ENCODE measurements around the gene TSEN54. TPM values are rescaled to one million over a fixed set of nuclear protein-coding genes. Genes with fewer than 3 reads are reported as not detected.

TSEN54 gene
- total RNA-seq, 2 donors from 2014 or later, result 29.7 to 50.7 TPM

DNA sequence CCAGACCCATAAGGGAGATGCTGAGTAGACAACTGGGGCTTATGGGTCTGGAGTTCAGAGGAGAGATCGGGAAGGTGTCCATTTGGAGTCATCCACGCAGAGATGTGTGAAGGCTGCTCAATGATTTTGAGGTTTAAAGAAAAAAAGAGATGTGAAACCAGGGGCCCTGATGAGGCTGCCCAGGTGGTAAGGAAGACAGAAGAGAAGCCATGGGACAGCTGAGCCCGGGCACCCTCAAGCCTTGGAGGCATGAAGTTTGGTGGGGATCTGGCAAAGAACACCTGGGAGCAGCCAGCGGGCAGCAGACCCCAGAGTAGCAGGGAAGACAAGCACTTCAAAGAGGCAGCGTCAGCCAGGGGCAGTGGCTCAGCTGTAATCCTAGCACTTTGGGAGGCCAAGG, 50.5 kb downstream of the TSEN54 start:
- intact Hi-C loops (cut with DNase I), result no loop called here
- H3K36me3 ChIP-seq, result peaks cover 28% of the 10 kb centered on the region
- H3K27me3 ChIP-seq, result no peaks in the 10 kb centered on the region

DNA sequence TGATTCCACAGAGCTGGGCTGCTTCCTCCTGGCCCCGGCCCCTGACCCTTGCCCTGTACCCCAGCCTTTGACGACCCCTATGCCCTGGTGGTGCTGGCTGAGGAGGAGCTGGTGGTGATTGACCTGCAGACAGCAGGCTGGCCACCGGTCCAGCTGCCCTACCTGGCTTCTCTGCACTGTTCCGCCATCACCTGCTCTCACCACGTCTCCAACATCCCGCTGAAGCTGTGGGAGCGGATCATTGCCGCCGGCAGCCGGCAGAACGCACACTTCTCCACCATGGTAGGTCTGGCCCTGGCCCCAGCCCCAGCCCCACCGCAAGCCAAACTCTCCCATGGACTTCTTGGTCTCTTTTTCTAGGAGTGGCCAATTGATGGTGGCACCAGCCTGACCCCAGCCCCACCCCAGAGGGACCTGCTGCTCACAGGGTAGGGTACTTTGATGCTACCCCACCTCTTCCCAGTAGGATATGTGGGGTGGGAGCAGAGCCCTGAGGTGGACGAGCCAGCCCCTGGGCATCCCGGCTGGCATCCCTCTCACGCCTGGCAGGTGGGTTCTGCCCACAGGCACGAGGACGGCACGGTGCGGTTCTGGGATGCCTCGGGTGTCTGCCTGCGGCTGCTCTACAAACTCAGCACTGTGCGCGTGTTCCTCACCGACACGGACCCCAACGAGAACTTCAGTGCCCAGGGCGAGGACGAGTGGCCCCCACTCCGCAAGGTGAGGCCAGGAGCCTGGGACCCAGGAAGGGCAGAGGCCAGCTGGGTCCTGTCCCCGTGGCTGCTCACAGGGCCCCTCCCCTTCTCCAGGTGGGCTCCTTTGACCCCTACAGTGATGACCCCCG, 52.3 kb downstream of the TSEN54 start:
- no peak overlapping the region for H3K9ac ChIP-seq (ENCODE audit: low read depth in 2 of 2, low read length in 2 of 2)
- H3K27ac ChIP-seq, result no peak overlapping the region
- H3K27me3 ChIP-seq, result no peaks in the 10 kb centered on the region
- peaks cover 17% of the 10 kb centered on the region for H3K36me3 ChIP-seq
- TF ChIP-seq, protein P1, sequence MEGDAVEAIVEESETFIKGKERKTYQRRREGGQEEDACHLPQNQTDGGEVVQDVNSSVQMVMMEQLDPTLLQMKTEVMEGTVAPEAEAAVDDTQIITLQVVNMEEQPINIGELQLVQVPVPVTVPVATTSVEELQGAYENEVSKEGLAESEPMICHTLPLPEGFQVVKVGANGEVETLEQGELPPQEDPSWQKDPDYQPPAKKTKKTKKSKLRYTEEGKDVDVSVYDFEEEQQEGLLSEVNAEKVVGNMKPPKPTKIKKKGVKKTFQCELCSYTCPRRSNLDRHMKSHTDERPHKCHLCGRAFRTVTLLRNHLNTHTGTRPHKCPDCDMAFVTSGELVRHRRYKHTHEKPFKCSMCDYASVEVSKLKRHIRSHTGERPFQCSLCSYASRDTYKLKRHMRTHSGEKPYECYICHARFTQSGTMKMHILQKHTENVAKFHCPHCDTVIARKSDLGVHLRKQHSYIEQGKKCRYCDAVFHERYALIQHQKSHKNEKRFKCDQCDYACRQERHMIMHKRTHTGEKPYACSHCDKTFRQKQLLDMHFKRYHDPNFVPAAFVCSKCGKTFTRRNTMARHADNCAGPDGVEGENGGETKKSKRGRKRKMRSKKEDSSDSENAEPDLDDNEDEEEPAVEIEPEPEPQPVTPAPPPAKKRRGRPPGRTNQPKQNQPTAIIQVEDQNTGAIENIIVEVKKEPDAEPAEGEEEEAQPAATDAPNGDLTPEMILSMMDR (IDR thresholded peaks at IDR 0.05), result no peak
- H3K9me3 ChIP-seq, result no peaks in the 10 kb centered on the region
- no peak overlapping the region for H3K4me3 ChIP-seq
- intact Hi-C loops (cut with DNase I), result no loop called here
- H3K4me1 ChIP-seq, result no peaks in the 10 kb centered on the region
- no peak for DNase-seq

More for the DNA sequence above, 50.5 kb downstream of the TSEN54 start:
- H3K9me3 ChIP-seq, result no peaks in the 10 kb centered on the region
- no peak overlapping the region for H3K4me3 ChIP-seq
- H3K4me1 ChIP-seq, result no peaks in the 10 kb centered on the region
- H3K9ac ChIP-seq (ENCODE audit: low read depth in 2 of 2, low read length in 2 of 2), result no peak overlapping the region
- TF ChIP-seq, protein P1 (IDR thresholded peaks at IDR 0.05), result no peak
- no peak overlapping the region for H3K27ac ChIP-seq
- DNase-seq, result no peak

DNA sequence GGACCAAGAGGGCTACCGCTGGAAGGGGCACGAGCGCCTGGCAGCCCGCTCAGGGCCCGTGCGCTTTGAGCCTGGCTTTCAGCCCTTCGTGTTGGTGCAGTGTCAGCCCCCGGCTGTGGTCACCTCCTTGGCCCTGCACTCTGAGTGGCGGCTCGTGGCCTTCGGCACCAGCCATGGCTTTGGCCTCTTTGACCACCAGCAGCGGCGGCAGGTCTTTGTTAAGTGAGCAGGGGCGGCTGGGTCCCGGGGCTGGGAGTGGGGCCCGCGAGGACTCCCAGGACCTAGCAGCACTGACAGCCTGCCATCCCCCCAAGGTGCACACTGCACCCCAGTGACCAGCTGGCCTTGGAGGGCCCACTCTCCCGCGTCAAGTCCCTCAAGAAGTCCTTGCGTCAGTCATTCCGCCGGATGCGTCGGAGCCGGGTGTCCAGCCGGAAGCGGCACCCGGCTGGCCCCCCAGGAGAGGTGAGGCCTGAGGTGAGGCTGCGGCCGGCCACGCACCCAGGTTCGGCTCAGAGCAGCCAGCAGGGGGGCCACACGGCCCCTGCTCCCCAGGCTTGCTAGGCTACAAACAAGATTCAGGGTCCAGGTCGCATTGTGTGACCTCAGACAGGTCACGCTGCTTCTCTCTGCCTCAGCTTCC, 53.8 kb downstream of the TSEN54 start:
- intact Hi-C loops (cut with DNase I), result no loop called here
- Histone ChIP-seq H3K9me3 (no peaks in the 10 kb centered on the region), H3K36me3 (peaks cover 7% of the 10 kb centered on the region), H3K27ac (peak overlapping the region; percentile 33), H3K4me3 (no peak overlapping the region), H3K9ac (ENCODE audit: low read depth in 2 of 2, low read length in 2 of 2) (no peak overlapping the region), H3K4me1 (no peaks in the 10 kb centered on the region), H3K27me3 (no peaks in the 10 kb centered on the region)
- DNase-seq, result no peak
- TF ChIP-seq, protein P1 (IDR thresholded peaks at IDR 0.05), result no peak

DNA sequence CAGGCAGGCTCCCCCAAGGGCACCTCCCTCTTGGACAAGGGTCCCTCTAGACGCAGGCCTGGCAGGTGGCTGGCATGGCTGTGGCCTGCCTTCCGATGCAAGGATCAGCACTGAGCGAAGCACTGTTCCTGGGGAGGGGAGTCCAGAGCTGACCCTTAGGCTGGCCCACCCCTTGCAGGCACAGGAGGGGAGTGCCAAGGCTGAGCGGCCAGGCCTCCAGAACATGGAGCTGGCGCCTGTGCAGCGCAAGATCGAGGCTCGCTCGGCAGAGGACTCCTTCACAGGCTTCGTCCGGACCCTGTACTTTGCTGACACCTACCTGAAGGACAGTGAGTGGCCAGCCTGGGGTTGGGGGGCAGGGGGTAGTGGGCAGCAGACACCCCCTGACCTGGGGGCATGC, 54.4 kb downstream of the TSEN54 start:
- Histone ChIP-seq H3K27me3 (no peaks in the 10 kb centered on the region), H3K36me3 (peaks cover 3% of the 10 kb centered on the region), H3K27ac (peak overlapping the region; percentile 33), H3K9ac (ENCODE audit: low read depth in 2 of 2, low read length in 2 of 2) (peak overlapping the region in 1 of 2 donors; percentile 40), H3K4me3 (no peak overlapping the region), H3K9me3 (no peaks in the 10 kb centered on the region), H3K4me1 (no peaks in the 10 kb centered on the region)
- intact Hi-C loops (cut with DNase I), result no loop called here
- TF ChIP-seq, protein P1 (IDR thresholded peaks at IDR 0.05), result no peak
- no peak for DNase-seq

DNA sequence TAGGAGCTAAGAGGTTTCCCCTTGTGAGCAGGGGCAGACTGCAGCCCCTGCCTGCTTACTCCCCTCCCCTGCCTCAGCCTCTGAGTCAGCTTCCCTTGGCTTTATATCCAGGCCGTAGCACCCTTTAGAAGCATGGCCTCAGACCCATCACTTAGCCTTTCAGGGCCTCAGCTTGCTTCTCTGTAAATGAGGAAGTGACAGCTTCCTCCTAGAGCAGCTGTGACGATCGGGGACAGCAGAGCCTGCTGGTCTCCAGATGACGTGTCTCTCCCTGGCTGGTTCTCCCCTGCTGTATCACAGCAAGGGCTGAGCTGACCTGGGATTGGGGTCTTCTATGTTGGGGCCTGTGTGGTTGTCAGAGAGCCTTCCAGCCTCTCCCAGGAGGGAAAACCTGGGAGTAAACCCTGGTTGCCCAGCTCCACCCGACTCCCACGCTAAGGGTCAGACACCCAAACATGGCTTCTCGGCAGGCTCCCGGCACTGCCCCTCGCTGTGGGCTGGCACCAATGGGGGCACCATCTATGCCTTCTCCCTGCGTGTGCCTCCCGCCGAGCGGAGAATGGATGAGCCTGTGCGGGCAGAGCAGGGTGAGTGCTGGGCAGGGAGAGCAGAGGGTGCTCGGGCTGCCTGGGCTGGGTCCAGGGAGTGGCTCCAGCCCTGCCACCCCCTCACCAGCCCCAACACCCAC, 55.0 kb downstream of the TSEN54 start:
- H3K27me3 ChIP-seq, result no peaks in the 10 kb centered on the region
- peak overlapping the region in 1 of 2 donors; percentile 40 for H3K9ac ChIP-seq (ENCODE audit: low read depth in 2 of 2, low read length in 2 of 2)
- intact Hi-C loops (cut with DNase I), result no loop called here
- no peaks in the 10 kb centered on the region for H3K4me1 ChIP-seq
- no peak for DNase-seq
- no peaks in the 10 kb centered on the region for H3K36me3 ChIP-seq
- TF ChIP-seq, protein P1 (IDR thresholded peaks at IDR 0.05), result no peak
- no peak overlapping the region for H3K4me3 ChIP-seq
- no peaks in the 10 kb centered on the region for H3K9me3 ChIP-seq
- peak overlapping the region; percentile 33 for H3K27ac ChIP-seq
